K562 (cell line): Measurements from ENCODE around the gene FOXO3. TPM values are rescaled to one million over a fixed set of nuclear protein-coding genes. Genes with fewer than 3 reads are reported as not detected.

ENCODE experiments used
- CBX5 ChIP-seq: IDR thresholded peaks from 2 replicates; pipeline ENCODE4 v1.6.1; 2014; ENCODE audit warnings: low read depth, borderline replicate concordance
- ELF2 ChIP-seq: fragments of 250-450 bp; sonication (Bioruptor Pico); IDR thresholded peaks from 2 replicates; pipeline ENCODE4 v1.5.0; 2021; ENCODE audit warnings: mild to moderate bottlenecking
- MTA1 ChIP-seq: fragments of 450-650 bp; IDR thresholded peaks from 2 replicates; pipeline ENCODE4 v1.6.1; 2017; ENCODE audit warnings: borderline replicate concordance
- OTX1 ChIP-seq: fragments of 450-650 bp; formaldehyde crosslinking; IDR thresholded peaks from 2 replicates; pipeline ENCODE4 v1.4.0; 2022; ENCODE audit warnings: mild to moderate bottlenecking
- SMARCA4 ChIP-seq: fragments of 450-650 bp; IDR thresholded peaks from 2 replicates; pipeline ENCODE4 v1.6.1; 2016
- STAG1 ChIP-seq: sonication (generic); formaldehyde crosslinking; IDR thresholded peaks from 2 replicates; pipeline ENCODE4 v1.5.0; 2020; ENCODE audit warnings: missing genetic modification reagents, borderline replicate concordance
- polyA plus RNA-seq, 8 experiments: library from polyadenylated mRNA; depleted of rRNA in 4 of 8; stranded (reverse) in 5 of 8; unstranded in 3 of 8; fragments of >200 nt; fragmentation: Nextera tagmentation in 2 of 8; fragmentation: Illumina TruSeq in 1 of 8; extraction: Ambion mirVana in 2 of 8; extraction: Trizol in 1 of 8; gene quantifications; 2 replicates each; pipeline versions ENCODE4 v1.2.1 to v1.2.3, GENCODE V29; 2011 to 2014; ENCODE audit warnings: inconsistent platforms in 1 of 8, missing spikeins in 1 of 8
- total RNA-seq, 7 experiments: library from RNA; depleted of rRNA in 6 of 7; stranded (reverse); fragments of >200 nt in 6 of 7; fragmentation: Illumina TruSeq in 2 of 7; extraction: Trizol in 2 of 7; gene quantifications; 2 replicates each; pipeline versions ENCODE4 v1.2.1 to v1.2.3, GENCODE V29; 2011 to 2021; ENCODE audit warnings: low replicate concordance in 1 of 7
- TF ChIP-seq, protein P1 (sequence below), 2 experiments: fragments of 450-650 bp; formaldehyde crosslinking in 1 of 2; IDR thresholded peaks; 2 replicates each; pipeline versions ENCODE4 v1.4.0 to v1.6.1; 2014 to 2020; ENCODE audit warnings: mild to moderate bottlenecking in 2 of 2, borderline replicate concordance in 1 of 2, low read depth in 1 of 2
- TF ChIP-seq, protein P2 (sequence below): fragments of 250-450 bp; sonication (Bioruptor Pico); IDR thresholded peaks from 2 replicates; pipeline ENCODE4 v1.8.0; 2022; ENCODE audit warnings: inconsistent platforms, mild to moderate bottlenecking, moderate library complexity, borderline replicate concordance
- TF ChIP-seq, protein P3 (sequence below): IDR thresholded peaks from 2 replicates; pipeline ENCODE4 v1.6.1; 2016; ENCODE audit warnings: missing genetic modification characterization, missing compliant biosample characterization

The FOXO3 gene
- total and polyA plus RNA-seq, 9 of the 15 experiments (the other 6 are each of a cell fraction or from before 2014, with no cell fraction given), result 3.0 to 14.6 (median 6.0) TPM

DNA sequence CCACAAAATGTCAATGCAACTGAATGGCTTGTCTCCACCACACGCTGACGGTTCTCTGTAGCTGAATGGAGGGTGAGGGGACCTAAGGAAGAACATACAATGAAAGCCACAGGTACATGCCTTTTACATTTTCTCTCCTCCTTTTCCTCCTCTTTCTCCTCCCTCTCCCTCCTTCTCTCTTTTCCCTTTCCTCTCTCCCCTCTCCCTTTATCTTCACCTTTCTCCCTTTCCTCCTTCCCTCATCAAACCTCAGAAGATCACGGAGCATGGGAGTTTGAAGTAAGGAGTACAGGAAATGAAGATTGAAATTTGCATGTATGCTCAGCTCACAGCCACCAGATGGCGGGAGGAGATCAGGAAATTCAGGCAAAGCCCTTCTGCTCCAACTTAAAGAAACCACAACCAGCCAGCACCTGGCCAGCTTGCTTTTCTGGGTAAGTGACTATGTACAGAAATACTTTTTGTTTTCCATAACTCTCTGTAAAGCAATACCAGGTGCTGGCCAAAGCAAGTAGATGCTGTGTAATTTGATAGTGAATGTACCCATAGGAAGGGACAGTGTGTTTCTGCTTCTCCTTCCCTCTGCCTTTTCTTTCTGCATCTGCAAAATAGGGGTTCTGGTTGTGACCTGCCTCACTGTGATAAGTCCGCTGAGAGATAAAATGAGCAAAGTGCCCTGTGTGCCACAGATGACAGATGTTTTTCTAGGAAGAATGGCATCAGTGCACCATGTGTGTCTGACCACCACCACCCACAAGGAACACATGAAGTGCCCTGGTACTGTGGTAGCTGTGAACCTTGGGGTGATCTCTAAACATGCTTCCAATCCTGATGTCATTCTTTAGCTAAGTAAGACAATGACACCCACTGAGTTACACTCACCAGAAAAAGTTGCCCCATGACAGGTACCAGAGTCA lies 18.6 kb upstream of the FOXO3 start (continued):
- TF ChIP-seq, protein P1, sequence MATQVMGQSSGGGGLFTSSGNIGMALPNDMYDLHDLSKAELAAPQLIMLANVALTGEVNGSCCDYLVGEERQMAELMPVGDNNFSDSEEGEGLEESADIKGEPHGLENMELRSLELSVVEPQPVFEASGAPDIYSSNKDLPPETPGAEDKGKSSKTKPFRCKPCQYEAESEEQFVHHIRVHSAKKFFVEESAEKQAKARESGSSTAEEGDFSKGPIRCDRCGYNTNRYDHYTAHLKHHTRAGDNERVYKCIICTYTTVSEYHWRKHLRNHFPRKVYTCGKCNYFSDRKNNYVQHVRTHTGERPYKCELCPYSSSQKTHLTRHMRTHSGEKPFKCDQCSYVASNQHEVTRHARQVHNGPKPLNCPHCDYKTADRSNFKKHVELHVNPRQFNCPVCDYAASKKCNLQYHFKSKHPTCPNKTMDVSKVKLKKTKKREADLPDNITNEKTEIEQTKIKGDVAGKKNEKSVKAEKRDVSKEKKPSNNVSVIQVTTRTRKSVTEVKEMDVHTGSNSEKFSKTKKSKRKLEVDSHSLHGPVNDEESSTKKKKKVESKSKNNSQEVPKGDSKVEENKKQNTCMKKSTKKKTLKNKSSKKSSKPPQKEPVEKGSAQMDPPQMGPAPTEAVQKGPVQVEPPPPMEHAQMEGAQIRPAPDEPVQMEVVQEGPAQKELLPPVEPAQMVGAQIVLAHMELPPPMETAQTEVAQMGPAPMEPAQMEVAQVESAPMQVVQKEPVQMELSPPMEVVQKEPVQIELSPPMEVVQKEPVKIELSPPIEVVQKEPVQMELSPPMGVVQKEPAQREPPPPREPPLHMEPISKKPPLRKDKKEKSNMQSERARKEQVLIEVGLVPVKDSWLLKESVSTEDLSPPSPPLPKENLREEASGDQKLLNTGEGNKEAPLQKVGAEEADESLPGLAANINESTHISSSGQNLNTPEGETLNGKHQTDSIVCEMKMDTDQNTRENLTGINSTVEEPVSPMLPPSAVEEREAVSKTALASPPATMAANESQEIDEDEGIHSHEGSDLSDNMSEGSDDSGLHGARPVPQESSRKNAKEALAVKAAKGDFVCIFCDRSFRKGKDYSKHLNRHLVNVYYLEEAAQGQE (IDR thresholded peaks at IDR 0.05; ENCODE audit: borderline replicate concordance), result peak; percentile 94
- TF ChIP-seq, protein P1 (CRISPR knock-in tag; IDR thresholded peaks at IDR 0.05; ENCODE audit: low read depth), result no peak
- TF ChIP-seq, protein P2, sequence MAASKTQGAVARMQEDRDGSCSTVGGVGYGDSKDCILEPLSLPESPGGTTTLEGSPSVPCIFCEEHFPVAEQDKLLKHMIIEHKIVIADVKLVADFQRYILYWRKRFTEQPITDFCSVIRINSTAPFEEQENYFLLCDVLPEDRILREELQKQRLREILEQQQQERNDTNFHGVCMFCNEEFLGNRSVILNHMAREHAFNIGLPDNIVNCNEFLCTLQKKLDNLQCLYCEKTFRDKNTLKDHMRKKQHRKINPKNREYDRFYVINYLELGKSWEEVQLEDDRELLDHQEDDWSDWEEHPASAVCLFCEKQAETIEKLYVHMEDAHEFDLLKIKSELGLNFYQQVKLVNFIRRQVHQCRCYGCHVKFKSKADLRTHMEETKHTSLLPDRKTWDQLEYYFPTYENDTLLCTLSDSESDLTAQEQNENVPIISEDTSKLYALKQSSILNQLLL, result no peak
- TF ChIP-seq CBX5 (no peak), MTA1 (peak; percentile 53; the same call in 1 of the 2 replicates), ELF2 (CRISPR knock-in tag) (no peak), STAG1 (CRISPR knock-in tag) (peak; percentile 98), OTX1 (CRISPR knock-in tag) (peak; percentile 52; the same call in 1 of the 2 replicates), SMARCA4 (no peak)
- TF ChIP-seq, protein P3, sequence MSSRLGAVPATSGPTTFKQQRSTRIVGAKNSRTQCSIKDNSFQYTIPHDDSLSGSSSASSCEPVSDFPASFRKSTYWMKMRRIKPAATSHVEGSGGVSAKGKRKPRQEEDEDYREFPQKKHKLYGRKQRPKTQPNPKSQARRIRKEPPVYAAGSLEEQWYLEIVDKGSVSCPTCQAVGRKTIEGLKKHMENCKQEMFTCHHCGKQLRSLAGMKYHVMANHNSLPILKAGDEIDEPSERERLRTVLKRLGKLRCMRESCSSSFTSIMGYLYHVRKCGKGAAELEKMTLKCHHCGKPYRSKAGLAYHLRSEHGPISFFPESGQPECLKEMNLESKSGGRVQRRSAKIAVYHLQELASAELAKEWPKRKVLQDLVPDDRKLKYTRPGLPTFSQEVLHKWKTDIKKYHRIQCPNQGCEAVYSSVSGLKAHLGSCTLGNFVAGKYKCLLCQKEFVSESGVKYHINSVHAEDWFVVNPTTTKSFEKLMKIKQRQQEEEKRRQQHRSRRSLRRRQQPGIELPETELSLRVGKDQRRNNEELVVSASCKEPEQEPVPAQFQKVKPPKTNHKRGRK (tag), result peak; percentile 93
